Activated CD4-positive, alpha-beta T cell treated with anti-CD3 and anti-CD28 coated beads, Interleukin-2, Interleukin-6, amounts not matched to agents 100 ng/mL and 50 ng/mL, durations not matched to agents 16 hours and 8 hours (primary cell): ENCODE measurements around the gene EPC1.
"Not testable (repeated sequence)": the region's sequence is repeated elsewhere in the genome, so short reads cannot be mapped to it uniquely, and the experiment has no call there.

ENCODE experiments used
- DNase-seq: peaks from one replicate; pipeline ENCODE4 v3.0.0-alpha.2; 2020

Gene EPC1, protein sequence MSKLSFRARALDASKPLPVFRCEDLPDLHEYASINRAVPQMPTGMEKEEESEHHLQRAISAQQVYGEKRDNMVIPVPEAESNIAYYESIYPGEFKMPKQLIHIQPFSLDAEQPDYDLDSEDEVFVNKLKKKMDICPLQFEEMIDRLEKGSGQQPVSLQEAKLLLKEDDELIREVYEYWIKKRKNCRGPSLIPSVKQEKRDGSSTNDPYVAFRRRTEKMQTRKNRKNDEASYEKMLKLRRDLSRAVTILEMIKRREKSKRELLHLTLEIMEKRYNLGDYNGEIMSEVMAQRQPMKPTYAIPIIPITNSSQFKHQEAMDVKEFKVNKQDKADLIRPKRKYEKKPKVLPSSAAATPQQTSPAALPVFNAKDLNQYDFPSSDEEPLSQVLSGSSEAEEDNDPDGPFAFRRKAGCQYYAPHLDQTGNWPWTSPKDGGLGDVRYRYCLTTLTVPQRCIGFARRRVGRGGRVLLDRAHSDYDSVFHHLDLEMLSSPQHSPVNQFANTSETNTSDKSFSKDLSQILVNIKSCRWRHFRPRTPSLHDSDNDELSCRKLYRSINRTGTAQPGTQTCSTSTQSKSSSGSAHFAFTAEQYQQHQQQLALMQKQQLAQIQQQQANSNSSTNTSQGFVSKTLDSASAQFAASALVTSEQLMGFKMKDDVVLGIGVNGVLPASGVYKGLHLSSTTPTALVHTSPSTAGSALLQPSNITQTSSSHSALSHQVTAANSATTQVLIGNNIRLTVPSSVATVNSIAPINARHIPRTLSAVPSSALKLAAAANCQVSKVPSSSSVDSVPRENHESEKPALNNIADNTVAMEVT

DNA sequence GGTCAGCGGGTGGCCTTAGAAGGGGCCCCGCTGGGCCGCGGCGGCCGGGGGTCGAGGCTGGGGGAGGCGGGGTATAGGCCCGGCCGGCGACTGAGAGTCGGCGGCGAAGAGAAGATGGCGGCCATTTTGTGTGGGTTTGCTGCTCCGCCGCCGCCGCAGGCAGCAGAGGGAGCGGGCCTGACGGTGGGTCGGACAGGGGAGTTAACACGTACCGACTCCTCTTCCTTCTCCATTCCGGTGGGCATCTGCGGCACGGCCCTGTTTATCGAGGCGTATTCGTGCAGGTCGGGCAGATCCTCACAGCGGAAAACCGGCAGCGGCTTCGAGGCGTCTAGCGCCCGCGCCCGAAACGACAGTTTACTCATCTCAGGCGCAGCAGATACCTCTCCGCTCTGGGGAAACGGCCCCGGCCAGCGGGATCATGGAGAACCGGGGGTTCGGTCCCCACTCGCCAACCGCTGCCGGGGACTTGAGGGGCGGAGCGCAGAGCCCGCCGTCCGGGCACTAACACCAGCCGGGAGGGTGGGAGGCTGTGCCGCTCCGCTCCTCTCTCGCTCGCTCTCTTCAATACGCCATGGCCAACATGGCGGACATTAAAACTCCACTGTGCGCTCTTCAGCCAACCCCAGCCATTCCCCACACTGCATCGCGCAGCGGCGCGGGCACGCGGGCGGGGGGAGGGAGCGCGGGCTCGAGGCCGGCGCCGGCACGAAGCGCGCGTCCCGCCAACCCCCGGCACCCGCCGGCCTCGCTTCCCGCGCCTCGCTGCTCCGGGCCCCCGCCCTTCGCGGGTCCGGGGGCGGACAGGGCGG lies at the start of gene EPC1:
TSS of gene EPC1 (minus strand) at position 608 of the 812 bp plus-strand sequence. CDS start at position 365, 243 bp downstream.
- peak; percentile 91 for DNase-seq

DNA sequence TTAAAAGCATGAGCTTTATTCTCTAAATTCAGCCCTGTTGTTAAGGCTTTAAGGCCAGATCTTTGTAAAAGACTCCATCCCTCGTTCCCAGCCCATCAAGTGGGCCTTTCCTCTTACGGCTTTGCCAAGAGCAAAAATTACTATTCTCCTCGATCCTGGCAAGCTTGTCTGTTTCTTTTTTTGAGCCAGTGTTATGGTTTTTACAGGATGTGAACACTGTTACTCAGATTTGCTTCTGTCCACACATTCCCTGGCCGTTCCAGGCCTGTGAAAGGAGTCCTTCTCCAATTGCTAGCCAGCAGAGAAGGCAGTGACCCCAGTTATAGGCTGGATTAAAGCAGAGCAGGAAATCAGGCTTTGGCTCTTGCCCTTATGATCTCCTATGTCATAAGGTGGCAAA lies 47.0 kb upstream of the EPC1 start:
- DNase-seq, result no peak

DNA sequence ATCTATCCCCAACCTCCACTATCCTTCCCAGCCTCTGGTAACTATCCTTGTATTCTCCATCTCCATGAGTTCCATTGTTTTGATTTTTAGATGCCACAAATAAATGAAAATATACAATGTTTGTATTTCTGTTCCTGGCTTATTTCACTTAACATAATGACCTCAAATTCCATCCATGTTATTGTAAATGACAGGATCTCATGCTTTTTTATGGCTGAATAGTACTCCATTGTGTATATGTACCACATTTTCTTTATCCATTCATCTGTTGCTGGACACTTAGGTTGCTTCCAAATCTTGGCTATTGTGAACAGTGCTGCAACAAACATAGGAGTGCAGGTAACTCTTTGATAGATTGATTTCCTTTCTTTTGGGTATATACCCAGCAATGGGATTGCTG lies 45.3 kb upstream of the EPC1 start:
- DNase-seq, result not testable (repeated sequence)

DNA sequence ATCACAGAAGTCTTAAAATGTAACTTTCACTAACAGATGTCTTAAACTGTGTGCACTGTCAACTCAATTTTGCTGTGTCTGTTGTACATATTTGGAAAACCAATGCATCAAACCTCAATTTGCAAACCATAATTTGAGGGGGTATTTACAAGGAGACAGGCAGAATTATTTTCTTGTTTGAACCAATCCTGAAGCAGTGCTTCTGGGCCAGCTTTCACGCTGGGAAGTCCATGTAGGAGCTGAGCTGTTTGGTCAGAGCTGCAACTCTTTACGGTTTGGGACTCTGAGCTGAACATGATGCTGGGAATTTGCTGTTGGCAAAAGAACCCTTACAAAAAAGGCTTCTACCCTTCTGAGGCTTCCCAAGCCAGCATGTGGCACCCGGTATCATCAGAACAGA lies 43.2 kb upstream of the EPC1 start:
- DNase-seq, result no peak

DNA sequence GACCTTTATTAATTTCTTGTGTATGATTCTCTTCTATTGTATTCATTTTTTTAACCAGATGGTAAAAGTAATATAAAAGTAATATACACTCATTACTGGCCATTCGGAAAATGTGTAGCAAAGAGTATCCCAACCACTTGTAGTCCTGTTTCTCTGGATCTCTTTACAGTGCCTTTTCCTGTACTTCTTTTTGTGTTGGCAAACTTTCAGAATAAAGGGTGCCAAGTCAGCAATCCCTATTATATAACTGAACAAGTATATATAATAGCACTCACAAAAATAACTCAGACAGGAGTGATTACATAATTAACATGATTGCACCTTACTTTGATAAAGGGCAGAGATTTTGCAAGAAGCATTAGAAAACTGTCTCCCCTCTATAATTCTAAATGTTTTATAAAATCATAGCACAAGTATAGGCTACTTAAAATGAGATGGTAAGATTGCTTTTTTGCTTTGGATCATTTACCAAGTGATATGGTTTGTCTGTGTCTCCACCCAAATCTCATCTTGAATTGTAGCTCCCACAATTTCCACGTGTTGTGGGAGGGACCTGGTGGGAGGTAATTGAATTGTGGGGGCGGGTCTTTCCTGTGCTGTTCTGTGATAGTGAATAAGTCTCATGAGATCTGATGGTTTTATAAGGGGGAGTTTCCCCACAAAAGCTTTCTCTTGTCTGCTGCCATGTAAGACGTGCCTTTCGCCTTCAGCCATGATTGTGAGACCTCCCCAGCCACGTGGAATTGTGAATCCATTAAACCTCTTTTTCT lies 41.5 kb upstream of the EPC1 start:
- no peak for DNase-seq

DNA sequence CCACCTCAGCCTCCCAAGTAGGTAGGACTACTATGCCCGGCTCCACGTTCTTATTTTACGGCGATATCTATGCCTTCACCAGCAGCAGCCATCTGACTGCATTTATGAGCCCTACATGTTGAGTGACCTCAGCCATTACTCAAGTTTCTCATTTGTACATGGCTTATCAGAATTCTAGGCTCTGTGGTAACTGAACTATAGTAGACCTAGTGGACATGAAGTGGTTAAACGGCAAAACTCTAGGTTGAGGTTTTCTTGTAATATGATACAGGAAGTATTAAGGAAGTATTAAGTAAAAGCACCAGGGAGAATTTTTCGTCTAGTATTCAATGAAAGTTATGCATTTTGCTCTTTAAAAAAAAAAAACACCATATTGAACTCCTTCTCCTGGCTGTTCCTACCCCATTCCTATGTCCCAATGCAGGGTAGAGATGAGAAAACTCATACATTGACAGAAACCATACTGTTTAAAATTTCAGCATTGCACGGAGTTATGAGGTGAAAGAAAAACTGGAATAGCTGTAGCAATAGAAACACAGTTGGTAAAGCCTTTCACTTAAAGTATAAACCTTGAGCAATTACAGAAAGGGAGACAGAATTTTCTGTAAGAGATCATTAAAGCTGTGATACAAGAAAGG lies 39.8 kb upstream of the EPC1 start:
- DNase-seq, result no peak

DNA sequence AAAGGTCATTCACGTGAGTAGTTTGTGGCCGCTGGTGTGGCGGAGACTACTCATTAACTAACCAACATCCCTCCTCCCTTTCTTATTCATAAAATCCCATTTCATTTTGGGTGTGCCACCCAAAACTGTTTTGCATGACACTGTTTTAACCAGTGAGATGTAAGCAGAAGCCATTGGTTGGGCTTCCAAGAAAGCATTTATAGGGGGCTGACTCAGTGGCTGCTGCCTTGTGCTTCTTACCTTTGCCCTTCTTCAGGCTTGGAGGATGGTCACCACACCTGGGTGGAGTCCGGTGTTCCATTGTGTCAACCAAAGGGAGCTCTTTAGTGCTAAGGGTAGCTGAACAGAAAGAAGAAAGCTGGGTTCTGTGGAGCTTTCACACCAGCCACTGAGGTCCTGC lies 37.2 kb upstream of the EPC1 start:
- no peak for DNase-seq

DNA sequence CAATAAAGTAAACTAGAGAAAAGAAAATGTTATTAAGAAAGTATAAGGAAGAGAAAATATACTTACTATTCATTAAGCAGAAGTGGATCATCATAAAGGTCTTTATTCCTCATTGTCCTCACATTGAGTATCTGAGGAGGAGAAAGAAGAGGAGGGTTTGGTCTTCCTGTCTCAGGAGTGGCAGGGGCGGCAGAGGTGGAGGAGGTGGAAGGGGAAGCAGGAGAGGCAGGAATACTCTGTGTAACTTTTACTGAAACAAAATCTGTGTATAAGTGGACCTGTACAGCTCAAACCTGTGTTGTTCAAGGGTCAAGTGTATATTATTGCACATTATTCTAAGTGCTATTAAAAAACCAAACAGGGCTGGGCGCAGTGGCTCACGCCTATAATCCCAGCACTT lies 34.2 kb upstream of the EPC1 start:
- DNase-seq, result no peak

DNA sequence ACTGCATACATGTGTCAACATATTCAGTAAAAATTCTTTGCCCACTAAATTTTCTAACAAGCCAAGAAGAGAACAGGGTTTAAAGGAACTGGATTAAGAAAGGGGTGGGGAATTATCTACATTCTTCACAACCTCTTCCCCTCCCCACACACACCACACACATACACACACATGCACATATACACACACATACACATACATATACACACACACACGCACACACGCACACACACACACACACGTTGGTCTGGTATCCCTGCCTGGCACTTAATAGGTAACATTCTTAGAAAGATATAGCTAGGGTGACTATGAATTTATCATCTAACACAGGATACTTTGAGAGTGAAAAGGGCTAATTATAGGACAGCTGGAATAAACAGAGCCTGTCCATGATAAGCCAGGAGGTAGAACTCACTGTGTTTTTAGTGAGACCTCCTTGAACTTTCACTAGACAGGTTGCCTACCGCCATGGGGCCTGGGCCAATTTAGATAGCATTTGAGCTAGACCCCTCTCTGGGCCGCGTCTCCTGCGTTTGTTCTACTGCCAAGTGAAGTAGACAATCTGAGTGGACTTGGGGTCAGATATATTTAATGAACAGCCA lies 33.1 kb upstream of the EPC1 start:
- DNase-seq, result no peak

DNA sequence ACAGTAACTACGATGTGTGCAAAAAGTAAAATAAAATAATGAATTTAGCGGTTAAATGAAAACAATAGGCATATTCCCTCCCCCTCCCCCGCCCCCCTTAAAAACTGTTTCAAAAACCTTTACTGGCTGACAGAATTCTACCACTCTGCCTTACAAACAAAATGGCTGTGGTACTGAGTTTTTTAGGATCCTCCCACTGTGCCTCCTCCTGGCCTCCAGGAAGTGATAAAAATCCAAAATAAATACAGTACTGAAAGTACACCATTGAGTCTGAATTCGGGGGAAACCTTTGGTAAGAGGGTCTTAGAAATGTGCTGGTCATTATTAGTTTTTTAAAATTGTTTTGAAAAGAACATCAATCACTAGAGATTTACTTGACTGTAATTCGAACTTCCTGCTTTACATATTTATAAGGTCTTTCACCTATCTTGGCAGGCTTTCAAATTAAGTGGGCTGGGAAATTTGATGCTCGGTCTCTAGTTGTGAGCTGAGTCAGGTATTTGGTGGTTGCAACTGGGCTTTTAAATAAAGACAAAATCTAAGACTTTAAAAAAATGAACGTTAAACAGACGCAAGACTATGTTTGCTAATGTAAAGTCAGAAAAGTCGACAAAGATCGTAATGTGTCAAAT lies 32.5 kb upstream of the EPC1 start:
- peak; percentile 55 for DNase-seq

DNA sequence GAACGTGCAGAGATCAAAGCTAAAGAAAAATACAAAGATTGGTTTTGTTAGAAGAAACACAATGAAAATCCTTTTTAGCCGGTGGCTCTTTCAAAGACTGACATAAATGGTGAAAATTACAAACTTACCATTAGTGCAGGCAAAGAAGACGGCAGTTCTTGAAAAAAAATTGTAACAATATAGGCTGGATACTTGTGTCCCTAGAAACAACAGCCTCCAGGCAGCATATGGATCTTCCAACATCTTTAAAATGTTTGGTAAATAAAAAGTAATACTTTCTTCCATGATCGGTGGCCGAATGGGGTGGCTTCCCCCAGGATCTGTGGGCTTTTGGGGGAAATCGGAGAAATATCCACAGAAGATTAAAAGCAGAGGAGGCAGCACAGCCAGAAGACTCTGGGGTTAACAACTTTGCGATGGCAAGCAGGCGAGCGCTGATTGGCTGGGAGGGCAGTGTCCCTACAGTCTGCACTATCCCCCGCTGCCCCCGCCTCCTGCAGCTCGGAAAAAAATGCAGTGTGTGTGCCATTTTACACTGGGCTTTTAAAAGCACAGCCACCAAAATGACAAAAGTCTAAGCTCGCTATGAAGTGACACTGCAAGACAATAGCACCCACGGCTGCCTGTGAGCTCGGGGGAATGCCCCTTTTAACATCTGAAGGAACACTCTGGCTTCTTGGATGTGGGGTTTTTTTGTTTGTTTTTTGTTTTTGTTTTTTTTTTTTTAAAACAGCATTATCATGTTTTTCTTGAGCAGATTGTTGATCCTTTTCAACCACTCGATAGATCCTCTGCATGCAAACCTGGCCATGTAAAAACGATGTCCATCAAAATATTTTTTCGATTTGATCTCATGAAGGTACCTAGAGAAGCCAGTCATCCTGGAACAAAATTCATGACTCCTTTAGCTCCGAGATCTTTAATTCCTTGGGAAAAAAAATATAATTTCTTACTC lies 31.7 kb upstream of the EPC1 start:
- peak; percentile 94 for DNase-seq

DNA sequence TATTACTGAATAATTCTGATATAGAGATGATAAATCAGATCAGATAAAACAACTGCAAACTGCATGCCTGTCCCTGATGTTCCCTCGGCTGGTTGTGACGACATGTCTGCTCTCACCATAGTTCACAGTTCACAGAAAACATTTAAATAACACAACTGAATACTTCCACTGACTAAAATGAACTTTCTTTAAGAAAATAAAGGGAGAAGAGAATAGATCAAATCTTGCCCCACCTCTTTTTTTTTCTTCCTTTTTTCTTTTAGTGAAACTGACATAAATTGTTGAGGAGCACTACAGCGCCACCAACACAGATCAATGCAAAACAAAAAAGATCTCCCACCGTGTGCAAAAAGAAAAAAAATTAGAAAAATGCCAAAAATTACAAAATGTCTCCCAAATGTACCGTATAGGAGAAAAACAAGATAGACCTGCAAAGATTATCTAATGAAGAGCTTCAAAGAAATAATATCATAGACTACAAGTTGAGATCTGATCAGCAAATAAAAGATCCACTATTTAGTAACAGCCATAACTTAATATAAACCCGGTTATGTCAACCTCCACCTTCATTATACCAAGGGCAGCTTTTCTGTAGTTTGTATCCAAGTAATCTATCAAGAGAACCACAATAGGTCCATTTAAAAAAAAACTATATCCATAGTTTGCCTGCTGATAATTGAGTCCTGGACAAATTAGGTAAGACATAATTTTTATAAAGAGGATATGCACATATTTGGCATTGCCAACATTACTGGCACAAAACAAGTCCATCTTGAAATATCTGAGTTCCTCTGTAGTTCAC lies 30.7 kb upstream of the EPC1 start:
- DNase-seq, result peak; percentile 44

DNA sequence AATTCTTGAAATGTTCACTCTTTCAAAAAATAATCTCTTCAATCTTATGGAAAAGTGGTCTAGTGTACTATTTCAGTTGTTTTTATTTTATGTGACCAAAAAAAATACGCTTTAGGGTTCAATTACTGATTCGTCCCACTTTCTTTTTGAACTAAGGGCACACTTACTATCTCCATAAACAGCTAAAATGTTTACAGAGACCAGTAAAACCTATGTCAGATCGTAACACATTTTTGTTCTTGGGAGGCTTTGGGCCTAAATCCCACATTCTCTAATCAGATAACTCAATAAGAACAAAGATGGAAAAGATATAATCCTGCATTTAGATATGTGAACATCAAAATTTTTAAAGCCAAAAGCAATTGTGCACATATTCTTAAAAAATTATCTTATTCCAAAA lies 29.8 kb upstream of the EPC1 start:
- no peak for DNase-seq

DNA sequence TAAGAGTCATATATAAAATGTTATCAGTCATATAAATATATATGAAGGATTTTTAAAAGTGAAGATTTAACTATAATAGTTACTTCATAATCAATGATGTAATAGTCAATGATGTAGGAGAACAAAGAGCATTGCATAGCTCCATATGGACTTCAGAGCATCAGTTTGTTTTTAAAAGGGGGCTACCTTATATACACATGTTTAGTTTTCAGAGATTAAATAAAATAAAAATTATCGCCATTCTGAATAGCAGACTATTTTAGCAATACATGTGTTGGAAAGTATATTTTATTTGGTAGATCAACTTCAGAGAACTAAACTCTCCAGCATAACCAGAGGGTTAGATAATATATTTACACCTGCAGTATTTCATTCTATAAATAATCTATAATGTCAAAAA lies 29.1 kb upstream of the EPC1 start:
- DNase-seq, result no peak

DNA sequence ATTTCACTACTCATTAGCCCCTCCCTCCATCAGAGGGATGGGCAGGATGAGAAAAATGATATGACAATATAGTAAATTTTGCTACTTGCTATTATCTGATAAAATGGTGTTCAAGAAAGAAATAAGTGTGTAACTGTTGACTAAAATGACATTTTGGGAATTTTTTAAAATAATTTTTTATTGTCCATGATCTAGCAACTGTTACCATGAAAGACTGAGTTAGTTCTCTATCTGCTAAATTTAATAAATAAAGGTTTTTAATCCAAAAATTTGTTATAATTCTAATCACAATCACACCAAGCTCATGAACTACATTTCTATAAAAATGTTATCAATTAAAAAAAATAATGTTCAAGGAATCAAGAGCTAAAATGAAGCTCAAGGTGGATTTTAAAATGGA lies 28.7 kb upstream of the EPC1 start:
- DNase-seq, result no peak

DNA sequence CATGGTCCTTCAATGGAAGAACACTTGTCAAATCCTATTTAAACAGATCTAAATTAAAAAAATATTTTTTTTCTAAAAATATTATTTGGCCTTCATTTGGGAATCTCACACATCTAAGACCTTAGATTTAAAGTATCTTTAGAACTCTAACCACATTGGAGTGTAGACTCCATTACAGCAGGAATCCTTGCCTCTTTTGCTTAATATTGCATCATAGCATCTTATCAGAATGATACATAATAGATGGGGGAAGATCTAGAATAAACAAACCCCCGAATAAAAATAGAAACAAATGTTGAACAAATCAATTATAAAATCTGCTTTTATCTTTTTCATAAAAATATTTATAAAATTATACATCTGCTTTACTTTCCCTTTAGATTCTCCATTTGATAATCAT lies 27.6 kb upstream of the EPC1 start:
- DNase-seq, result no peak

DNA sequence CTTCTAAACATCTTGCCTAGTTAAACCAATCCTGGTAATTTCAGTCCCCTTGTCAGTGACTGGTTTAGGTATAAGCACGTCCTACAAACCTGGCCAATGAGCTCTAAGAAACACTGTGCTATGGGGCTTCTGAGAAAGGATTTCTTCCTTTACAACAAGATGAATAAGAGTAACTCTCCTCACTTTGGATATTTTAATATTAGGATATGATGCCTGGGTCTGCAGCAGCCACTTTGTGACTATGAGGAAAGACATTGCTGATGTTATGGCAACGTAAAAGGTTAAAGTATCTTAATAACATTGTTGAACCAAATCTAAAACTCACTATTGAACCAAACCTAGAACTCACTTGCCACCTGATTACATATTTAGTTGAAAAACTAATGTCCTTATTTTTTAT lies 26.5 kb upstream of the EPC1 start:
- DNase-seq, result no peak

DNA sequence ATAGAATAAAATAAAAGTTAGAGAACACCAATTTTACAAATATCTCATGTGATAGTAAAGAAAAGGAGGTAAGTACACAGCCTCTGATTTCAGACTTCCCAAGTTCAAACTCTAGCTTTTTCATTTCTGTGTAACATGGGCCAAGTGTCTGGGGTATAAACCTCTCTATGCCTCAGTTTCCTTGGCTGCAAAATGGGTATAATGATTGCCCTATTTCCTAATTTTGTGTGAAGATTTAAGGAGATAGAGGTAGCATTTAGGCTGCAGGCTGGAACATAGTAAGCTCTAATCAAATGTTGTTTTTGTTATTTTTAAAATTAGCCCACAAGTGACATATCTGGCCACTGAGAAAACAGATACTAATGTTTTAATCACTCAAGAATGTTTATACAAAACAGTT lies 26.1 kb upstream of the EPC1 start:
- no peak for DNase-seq
